Measurements from ENCODE around the gene RLN3.
"Not testable (repeated sequence)": the region's sequence is repeated elsewhere in the genome, so short reads cannot be mapped to it uniquely, and the experiment has no call there.

RLN3 gene

GRCh38 chr19:14048443-14049153 is 20.6 kb downstream of the RLN3 start:
- no peak overlapping the region for H3K27ac Mint-ChIP-seq
- H3K27me3 Mint-ChIP-seq (ENCODE audit: low read depth): peaks cover 3% of the 10 kb centered on the region
- TF ChIP-seq CTCF (IDR thresholded peaks at IDR 0.05; ENCODE audit: unreplicated experiment in 3 of 3): peak; percentile 54 to 65 (median 64)
- H3K36me3 Mint-ChIP-seq (ENCODE audit: low read depth): peaks cover 9% of the 10 kb centered on the region
- no peaks in the 10 kb centered on the region for H3K4me1 Mint-ChIP-seq
- peaks cover 3% of the 10 kb centered on the region for H3K9me3 Mint-ChIP-seq
- H3K4me3 Mint-ChIP-seq: no peak overlapping the region

GRCh38 chr19:14050512-14050911 is 22.6 kb downstream of the RLN3 start:
- no peak overlapping the region for H3K4me3 Mint-ChIP-seq
- no peak overlapping the region for H3K27ac Mint-ChIP-seq
- peaks cover 3% of the 10 kb centered on the region for H3K9me3 Mint-ChIP-seq
- peaks cover 8% of the 10 kb centered on the region for H3K27me3 Mint-ChIP-seq (ENCODE audit: low read depth)
- H3K36me3 Mint-ChIP-seq (ENCODE audit: low read depth): peaks cover 18% of the 10 kb centered on the region
- TF ChIP-seq CTCF (IDR thresholded peaks at IDR 0.05; ENCODE audit: unreplicated experiment in 3 of 3): no peak
- H3K4me1 Mint-ChIP-seq: no peaks in the 10 kb centered on the region

GRCh38 chr19:14050961-14051360 is 23.0 kb downstream of the RLN3 start:
- H3K27ac Mint-ChIP-seq; H3K27me3 Mint-ChIP-seq (ENCODE audit: low read depth); H3K4me3 Mint-ChIP-seq; H3K9me3 Mint-ChIP-seq; H3K4me1 Mint-ChIP-seq: not testable (repeated sequence)
- H3K36me3 Mint-ChIP-seq (ENCODE audit: low read depth): peaks cover 19% of the 10 kb centered on the region

- H3K27ac Mint-ChIP-seq: no peak overlapping the region
- peaks cover 19% of the 10 kb centered on the region for H3K36me3 Mint-ChIP-seq (ENCODE audit: low read depth)
- peaks cover 3% of the 10 kb centered on the region for H3K9me3 Mint-ChIP-seq
Observed at GRCh38 chr19:14051980-14052379, 24.0 kb downstream of the RLN3 start.

GRCh38 chr19:14052470-14052869 is 24.5 kb downstream of the RLN3 start:
- H3K4me3 Mint-ChIP-seq: no peak overlapping the region

More at GRCh38 chr19:14051980-14052379, 24.0 kb downstream of the RLN3 start:
- no peak for TF ChIP-seq CTCF (IDR thresholded peaks at IDR 0.05; ENCODE audit: unreplicated experiment in 3 of 3)
- H3K4me1 Mint-ChIP-seq: no peaks in the 10 kb centered on the region
- H3K4me3 Mint-ChIP-seq: no peak overlapping the region
- peaks cover 16% of the 10 kb centered on the region for H3K27me3 Mint-ChIP-seq (ENCODE audit: low read depth)

GRCh38 chr19:14053032-14053431 is 25.1 kb downstream of the RLN3 start:
- H3K4me1 Mint-ChIP-seq: no peaks in the 10 kb centered on the region
- H3K27ac Mint-ChIP-seq: no peak overlapping the region
- H3K9me3 Mint-ChIP-seq: peaks cover 3% of the 10 kb centered on the region
- no peak for TF ChIP-seq CTCF (IDR thresholded peaks at IDR 0.05; ENCODE audit: unreplicated experiment in 3 of 3)
- H3K4me3 Mint-ChIP-seq: no peak overlapping the region
- H3K36me3 Mint-ChIP-seq (ENCODE audit: low read depth): peaks cover 19% of the 10 kb centered on the region
- peaks cover 22% of the 10 kb centered on the region for H3K27me3 Mint-ChIP-seq (ENCODE audit: low read depth)

More at GRCh38 chr19:14052470-14052869, 24.5 kb downstream of the RLN3 start:
- H3K27ac Mint-ChIP-seq: no peak overlapping the region
- peaks cover 18% of the 10 kb centered on the region for H3K27me3 Mint-ChIP-seq (ENCODE audit: low read depth)
- TF ChIP-seq CTCF (IDR thresholded peaks at IDR 0.05; ENCODE audit: unreplicated experiment in 3 of 3): no peak
- H3K36me3 Mint-ChIP-seq (ENCODE audit: low read depth): peaks cover 19% of the 10 kb centered on the region
- H3K4me1 Mint-ChIP-seq: no peaks in the 10 kb centered on the region
- H3K9me3 Mint-ChIP-seq: peaks cover 3% of the 10 kb centered on the region
